ENCODE results near the gene DSCAM. TPM values are rescaled to one million over a fixed set of nuclear protein-coding genes. Genes with fewer than 3 reads are reported as not detected.

DSCAM gene
- polyA plus RNA-seq, 3 donors: not detected

- TF ChIP-seq, protein P1, sequence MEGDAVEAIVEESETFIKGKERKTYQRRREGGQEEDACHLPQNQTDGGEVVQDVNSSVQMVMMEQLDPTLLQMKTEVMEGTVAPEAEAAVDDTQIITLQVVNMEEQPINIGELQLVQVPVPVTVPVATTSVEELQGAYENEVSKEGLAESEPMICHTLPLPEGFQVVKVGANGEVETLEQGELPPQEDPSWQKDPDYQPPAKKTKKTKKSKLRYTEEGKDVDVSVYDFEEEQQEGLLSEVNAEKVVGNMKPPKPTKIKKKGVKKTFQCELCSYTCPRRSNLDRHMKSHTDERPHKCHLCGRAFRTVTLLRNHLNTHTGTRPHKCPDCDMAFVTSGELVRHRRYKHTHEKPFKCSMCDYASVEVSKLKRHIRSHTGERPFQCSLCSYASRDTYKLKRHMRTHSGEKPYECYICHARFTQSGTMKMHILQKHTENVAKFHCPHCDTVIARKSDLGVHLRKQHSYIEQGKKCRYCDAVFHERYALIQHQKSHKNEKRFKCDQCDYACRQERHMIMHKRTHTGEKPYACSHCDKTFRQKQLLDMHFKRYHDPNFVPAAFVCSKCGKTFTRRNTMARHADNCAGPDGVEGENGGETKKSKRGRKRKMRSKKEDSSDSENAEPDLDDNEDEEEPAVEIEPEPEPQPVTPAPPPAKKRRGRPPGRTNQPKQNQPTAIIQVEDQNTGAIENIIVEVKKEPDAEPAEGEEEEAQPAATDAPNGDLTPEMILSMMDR (IDR thresholded peaks at IDR 0.05): no peak
- Histone ChIP-seq H3K27me3 (ENCODE audit: control insufficient read depth in 2 of 2, insufficient read depth in 2 of 2, low read length in 2 of 2) (no peaks in the 10 kb centered on the region), H3K4me2 (replicated peaks; ENCODE audit: extremely low read depth, low read length, poor library complexity, severe bottlenecking) (no peak overlapping the region), H3K27ac (ENCODE audit: low read depth in 1 of 2, low read length in 2 of 2) (no peak overlapping the region), H2AFZ (ENCODE audit: insufficient read depth, low read depth, low read length, poor library complexity, severe bottlenecking) (no peak overlapping the region), H3K4me3 (replicated peaks in 1 of 3; ENCODE audit: low read depth in 2 of 3, low read length in 3 of 3) (no peak overlapping the region), H3K79me2 (ENCODE audit: insufficient read depth, low read length) (no peaks in the 10 kb centered on the region), H3K36me3 (replicated peaks in 1 of 2; ENCODE audit: control insufficient read depth in 1 of 2, insufficient read depth in 2 of 2, low read length in 2 of 2) (no peaks in the 10 kb centered on the region), H3K4me1 (ENCODE audit: control insufficient read depth in 1 of 2, insufficient read depth in 2 of 2, low read length in 2 of 2) (no peaks in the 10 kb centered on the region), H3K9ac (ENCODE audit: insufficient read depth, low read length, poor library complexity, severe bottlenecking) (no peak overlapping the region), H4K20me1 (ENCODE audit: insufficient read depth, low read length) (no peaks in the 10 kb centered on the region), H3K9me3 (replicated peaks in 1 of 2; ENCODE audit: control insufficient read depth in 1 of 2, insufficient read depth in 1 of 2, low read length in 2 of 2) (peaks cover 7% of the 10 kb centered on the region in 2 donors)
- Mint-ChIP-seq H3K36me3 (no peaks in the 10 kb centered on the region), H3K27me3 (ENCODE audit: low read depth in 3 of 3) (peaks cover 3 to 9% (median 4%) of the 10 kb centered on the region in 3 donors), H3K9me3 (peaks cover 2 to 10% (median 8%) of the 10 kb centered on the region in 7 donors), H3K4me3 (no peak overlapping the region), H3K4me1 (no peaks in the 10 kb centered on the region), H3K27ac (no peak overlapping the region)
- DNase-seq: no peak
- intact Hi-C loops (cut with micrococcal nuclease): no loop called here
These were observed 350.8 kb downstream of the DSCAM start for GRCh38 chr21:40496116-40496515.

DNA sequence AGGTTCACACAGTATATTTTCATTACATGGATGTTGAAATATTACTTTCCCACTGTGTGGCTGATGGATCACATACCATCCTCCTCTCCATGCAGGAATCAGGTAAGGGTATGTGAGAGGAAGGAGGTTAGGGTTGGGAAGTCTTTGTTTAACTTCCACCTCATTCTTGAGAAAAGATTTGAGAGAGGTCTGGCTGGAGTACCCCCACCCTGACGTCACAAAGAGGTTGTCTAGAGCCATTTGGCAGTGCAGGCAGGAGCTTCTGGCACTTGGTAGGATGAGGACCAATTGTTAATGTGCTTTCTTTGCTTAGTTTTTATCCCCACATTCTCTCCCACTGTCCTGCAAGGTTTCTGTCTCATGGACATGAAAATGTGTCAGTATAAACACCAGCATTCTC lies 356.6 kb downstream of the DSCAM start:
- Mint-ChIP-seq H3K36me3 (no peaks in the 10 kb centered on the region), H3K27me3 (ENCODE audit: low read depth in 3 of 3) (peaks cover 2 to 6% (median 2%) of the 10 kb centered on the region in 3 donors), H3K4me1 (no peaks in the 10 kb centered on the region), H3K9me3 (peaks cover 10 to 16% (median 14%) of the 10 kb centered on the region in 7 donors), H3K4me3 (no peak overlapping the region), H3K27ac (no peak overlapping the region)
- Histone ChIP-seq H3K79me2 (ENCODE audit: insufficient read depth, low read length) (no peaks in the 10 kb centered on the region), H2AFZ (ENCODE audit: insufficient read depth, low read depth, low read length, poor library complexity, severe bottlenecking) (no peak overlapping the region), H4K20me1 (ENCODE audit: insufficient read depth, low read length) (no peaks in the 10 kb centered on the region), H3K9me3 (replicated peaks in 1 of 2; ENCODE audit: control insufficient read depth in 1 of 2, insufficient read depth in 1 of 2, low read length in 2 of 2) (peaks cover 7 to 14% of the 10 kb centered on the region in 2 donors), H3K27me3 (ENCODE audit: control insufficient read depth in 2 of 2, insufficient read depth in 2 of 2, low read length in 2 of 2) (no peaks in the 10 kb centered on the region), H3K4me1 (ENCODE audit: control insufficient read depth in 1 of 2, insufficient read depth in 2 of 2, low read length in 2 of 2) (no peaks in the 10 kb centered on the region), H3K4me3 (replicated peaks in 1 of 3; ENCODE audit: low read depth in 2 of 3, low read length in 3 of 3) (no peak overlapping the region), H3K9ac (ENCODE audit: insufficient read depth, low read length, poor library complexity, severe bottlenecking) (no peak overlapping the region), H3K27ac (ENCODE audit: low read depth in 1 of 2, low read length in 2 of 2) (no peak overlapping the region), H3K4me2 (replicated peaks; ENCODE audit: extremely low read depth, low read length, poor library complexity, severe bottlenecking) (no peak overlapping the region), H3K36me3 (replicated peaks in 1 of 2; ENCODE audit: control insufficient read depth in 1 of 2, insufficient read depth in 2 of 2, low read length in 2 of 2) (no peaks in the 10 kb centered on the region)
- no CpG with 5 or more reads among the region's 1 CpG for WGBS (ENCODE audit: insufficient coverage)
- DNase-seq: no peak
- intact Hi-C loops (cut with micrococcal nuclease): no loop called here
- TF ChIP-seq, protein P1 (IDR thresholded peaks at IDR 0.05): no peak
